GM23248 (cell line): ENCODE results near the gene INPPL1. TPM values are rescaled to one million over a fixed set of nuclear protein-coding genes. Genes with fewer than 3 reads are reported as not detected.

Experiments
- DNase-seq: peaks from one replicate; pipeline ENCODE4 v3.0.0-alpha.2; 2015
- H2AFZ ChIP-seq: fragments of 200-600 bp; sonication (generic); 2 replicates; pipeline ENCODE4 v1.6.1; 2016; ENCODE audit warnings: antibody characterized with exemption
- H3F3A ChIP-seq: fragments of 200-600 bp; sonication (generic); 2 replicates; pipeline ENCODE4 v1.6.1; 2016; ENCODE audit warnings: mild to moderate bottlenecking, antibody characterized with exemption, mixed run types; ENCODE audit not compliant: insufficient read depth
- H3K27ac ChIP-seq: fragments of 200-600 bp; sonication (generic); 2 replicates; pipeline ENCODE4 v1.5.1; 2016; ENCODE audit warnings: mild to moderate bottlenecking
- H3K27me3 ChIP-seq: fragments of 200-600 bp; sonication (generic); replicated peaks from 2 replicates; pipeline ENCODE4 v1.6.1; 2016; ENCODE audit warnings: mild to moderate bottlenecking; ENCODE audit not compliant: insufficient read depth
- H3K36me3 ChIP-seq: fragments of 200-600 bp; sonication (generic); 2 replicates; pipeline ENCODE4 v1.6.1; 2016; ENCODE audit warnings: low read depth, mild to moderate bottlenecking
- H3K4me1 ChIP-seq: fragments of 200-600 bp; sonication (generic); 2 replicates; pipeline ENCODE4 v1.6.1; 2016; ENCODE audit warnings: mild to moderate bottlenecking; ENCODE audit not compliant: insufficient read depth
- H3K4me2 ChIP-seq: fragments of 200-600 bp; sonication (generic); one replicate; pipeline ENCODE4 v1.6.1; 2016; ENCODE audit warnings: mild to moderate bottlenecking; ENCODE audit not compliant: unreplicated experiment
- H3K4me3 ChIP-seq: fragments of 200-600 bp; sonication (generic); 2 replicates; pipeline ENCODE4 v1.5.1; 2016; ENCODE audit warnings: mild to moderate bottlenecking
- H3K79me2 ChIP-seq: fragments of 200-600 bp; sonication (generic); 2 replicates; pipeline ENCODE4 v1.6.1; 2016; ENCODE audit warnings: mild to moderate bottlenecking; ENCODE audit not compliant: insufficient read depth
- H3K9ac ChIP-seq: fragments of 200-600 bp; sonication (generic); 2 replicates; pipeline ENCODE4 v1.6.1; 2016; ENCODE audit warnings: mild to moderate bottlenecking
- H3K9me2 ChIP-seq: fragments of 200-600 bp; sonication (generic); 2 replicates; pipeline ENCODE4 v1.6.1; 2016; ENCODE audit warnings: mixed run types, mild to moderate bottlenecking, moderate library complexity; ENCODE audit not compliant: insufficient read depth
- H3K9me3 ChIP-seq: fragments of 200-600 bp; sonication (generic); one replicate; pipeline ENCODE4 v1.6.1; 2017; ENCODE audit warnings: low read depth
- H4K20me1 ChIP-seq: fragments of 200-600 bp; sonication (generic); 2 replicates; pipeline ENCODE4 v1.6.0; 2016; ENCODE audit not compliant: insufficient read depth
- EZH2 ChIP-seq: fragments of 200-600 bp; sonication (generic); IDR thresholded peaks from 2 replicates; pipeline ENCODE4 v1.6.1; 2018; ENCODE audit warnings: antibody characterized with exemption, mild to moderate bottlenecking; ENCODE audit not compliant: insufficient read depth, poor library complexity, severe bottlenecking
- EZH2phosphoT487 ChIP-seq: fragments of 200-600 bp; sonication (generic); IDR thresholded peaks from 2 replicates; pipeline ENCODE4 v1.6.1; 2018; ENCODE audit warnings: antibody characterized with exemption, moderate library complexity, mild to moderate bottlenecking, low read depth; ENCODE audit not compliant: insufficient read depth
- WGBS, 2 experiments: methylation state at CpG; one replicate each; pipeline ENCODE4 v1.1.6; 2015 to 2017; ENCODE audit warnings: low lambda C conversion rate in 2 of 2, low coverage in 1 of 2; ENCODE audit errors: missing lambda C conversion rate in 2 of 2; 5-methylcytosine and 5-hydroxymethylcytosine counted together
- in situ Hi-C: fragments of 300-500 bp; cut with MboI; formaldehyde crosslinking; loops from 2 replicates; pipeline ENCODE4 v1.15.0; 2020
- polyA plus RNA-seq: library from polyadenylated mRNA; unstranded; fragments of >200 nt; fragmentation: Nextera tagmentation; extraction: Ambion mirVana; gene quantifications from 2 replicates; pipeline ENCODE4 v1.2.1, GENCODE V29; 2016
- total RNA-seq: library from RNA; depleted of rRNA; stranded (reverse); fragments of >200 nt; shearing (Covaris generic); gene quantifications from 2 replicates; pipeline ENCODE4 v1.2.3, GENCODE V29; 2014

Gene INPPL1
- total and polyA plus RNA-seq, 2 experiments from 2014 or later: 28.4 to 68.0 TPM

GRCh38 chr11:72208281-72208680, 16.3 kb upstream of the INPPL1 start:
- Histone ChIP-seq H3K4me3 (no peak overlapping the region), H3K27me3 (0 out of 2 replicates have a peak, but pooled peaks cover 9% of the 10 kb centered on the region), H3K9me2 (no peaks in the 10 kb centered on the region), H3K9ac (no peak overlapping the region), H3K36me3 (no peaks in the 10 kb centered on the region), H4K20me1 (no peaks in the 10 kb centered on the region), H3K4me1 (no peaks in the 10 kb centered on the region), H3F3A (no peaks in the 10 kb centered on the region), H3K9me3 (no peaks in the 10 kb centered on the region), H3K27ac (no peak overlapping the region), H2AFZ (no peak overlapping the region), H3K4me2 (no peak overlapping the region), H3K79me2 (no peaks in the 10 kb centered on the region)
- TF ChIP-seq EZH2: no peak
- TF ChIP-seq EZH2phosphoT487: no peak
- in situ Hi-C loops: no loop called here
- DNase-seq: no peak
- WGBS, 2 experiments: 69 to 80% methylated on average over 3 of the region's 3 CpGs

DNA sequence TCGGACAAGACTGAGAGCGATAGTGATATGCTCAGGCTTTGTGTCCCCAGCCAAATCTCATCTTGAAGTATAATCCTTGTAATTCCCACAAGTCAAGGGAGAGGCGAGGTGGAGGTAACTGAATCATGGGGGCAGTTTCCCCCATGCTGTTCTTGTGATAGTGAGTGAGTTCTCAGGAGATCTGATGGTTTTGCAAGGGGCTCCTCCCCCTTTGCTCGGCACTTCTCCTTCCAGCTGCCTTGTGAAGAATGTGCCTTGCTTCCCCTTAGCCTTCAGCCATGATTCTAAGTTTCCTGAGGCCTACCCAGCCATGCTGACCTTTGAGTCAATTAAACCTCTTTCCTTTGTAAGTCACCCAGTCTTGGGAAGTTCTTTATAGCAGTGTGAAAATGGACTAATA, 15.5 kb upstream of the INPPL1 start:
- in situ Hi-C loops: no loop called here
- Histone ChIP-seq H3K4me3 (no peak overlapping the region), H3F3A (no peaks in the 10 kb centered on the region), H3K27ac (no peak overlapping the region), H3K9me2 (no peaks in the 10 kb centered on the region), H3K4me1 (no peaks in the 10 kb centered on the region), H3K4me2 (no peak overlapping the region), H3K9ac (no peak overlapping the region), H3K9me3 (no peaks in the 10 kb centered on the region), H3K27me3 (peaks cover 10% of the 10 kb centered on the region; the same call in 1 of the 2 replicates), H3K36me3 (no peaks in the 10 kb centered on the region), H3K79me2 (no peaks in the 10 kb centered on the region), H2AFZ (no peak overlapping the region), H4K20me1 (no peaks in the 10 kb centered on the region)
- 51 to 54% methylated on average over 4 of the region's 4 CpGs for WGBS, 2 experiments
- TF ChIP-seq EZH2phosphoT487: no peak
- no peak for TF ChIP-seq EZH2
- no peak for DNase-seq

GRCh38 chr11:72216638-72217037, 7.9 kb upstream of the INPPL1 start, which contains the start of gene FOLR2:
Gene FOLR2, plus strand, starts transcription at chr11:72216794. Its CDS starts 1,791 bp downstream, at chr11:72218585.
- Histone ChIP-seq H3K9me2 (no peaks in the 10 kb centered on the region), H3F3A (no peaks in the 10 kb centered on the region), H3K4me3 (no peak within 1 kb of the TSS), H3K27me3 (peaks cover 26% of the 10 kb centered on the region), H3K79me2 (no peaks in the 10 kb centered on the region), H2AFZ (no peak within 1 kb of the TSS), H3K9ac (no peak within 1 kb of the TSS), H3K36me3 (no peaks in the 10 kb centered on the region), H3K4me2 (no peak within 1 kb of the TSS), H3K27ac (no peak within 1 kb of the TSS), H3K9me3 (no peaks in the 10 kb centered on the region), H3K4me1 (no peaks in the 10 kb centered on the region), H4K20me1 (no peaks in the 10 kb centered on the region)
- in situ Hi-C loops: no loop called here
- DNase-seq: no peak
- 86 to 89% methylated on average over 6 of the region's 6 CpGs for WGBS, 2 experiments
- TF ChIP-seq EZH2 (no peak), EZH2phosphoT487 (no peak)

GRCh38 chr11:72217841-72218240, 6.7 kb upstream of the INPPL1 start:
- 18 to 26% methylated on average over 2 of the region's 2 CpGs for WGBS, 2 experiments

GRCh38 chr11:72218251-72218745, 6.3 kb upstream of the INPPL1 start:
- Histone ChIP-seq H3F3A (no peaks in the 10 kb centered on the region), H4K20me1 (no peaks in the 10 kb centered on the region), H3K27ac (no peak overlapping the region), H2AFZ (no peak overlapping the region), H3K9me3 (no peaks in the 10 kb centered on the region), H3K9ac (no peak overlapping the region), H3K4me2 (no peak overlapping the region), H3K27me3 (peaks cover 17% of the 10 kb centered on the region), H3K4me1 (peaks cover 5% of the 10 kb centered on the region; the same call in 1 of the 2 replicates), H3K36me3 (no peaks in the 10 kb centered on the region), H3K4me3 (no peak overlapping the region), H3K79me2 (no peaks in the 10 kb centered on the region), H3K9me2 (no peaks in the 10 kb centered on the region)
- in situ Hi-C loops: no loop called here
- no peak for TF ChIP-seq EZH2
- TF ChIP-seq EZH2phosphoT487: no peak
- 54 to 63% methylated on average over 5 of the region's 5 CpGs for WGBS, 2 experiments
- DNase-seq: no peak

More at GRCh38 chr11:72217841-72218240, 6.7 kb upstream of the INPPL1 start:
- in situ Hi-C loops: no loop called here
- Histone ChIP-seq H3K4me2 (no peak overlapping the region), H3K9me3 (no peaks in the 10 kb centered on the region), H3K79me2 (no peaks in the 10 kb centered on the region), H3K9ac (no peak overlapping the region), H3K36me3 (no peaks in the 10 kb centered on the region), H2AFZ (no peak overlapping the region), H3K9me2 (no peaks in the 10 kb centered on the region), H3K27ac (no peak overlapping the region), H3K27me3 (peaks cover 22% of the 10 kb centered on the region), H3K4me3 (no peak overlapping the region), H3F3A (no peaks in the 10 kb centered on the region), H3K4me1 (peaks cover 5% of the 10 kb centered on the region; the same call in 1 of the 2 replicates), H4K20me1 (no peaks in the 10 kb centered on the region)
- no peak for TF ChIP-seq EZH2phosphoT487
- no peak for TF ChIP-seq EZH2
- DNase-seq: no peak
